K562 (cell line): ENCODE results near the gene PRKAG2. TPM values are rescaled to one million over a fixed set of nuclear protein-coding genes. Genes with fewer than 3 reads are reported as not detected.
A peak's percentile ranks its signal among the peaks of the same experiment; 100 is the strongest.

Experiments used
- ATAC-seq: fragments of 200-7000 bp; cut with Tn5 transposase; 3 replicates; pipeline ENCODE4 v1.9.1; 2020; ENCODE audit warnings: moderate library complexity
- BruUV-seq: library from RNA; stranded (reverse); fragments of 400-500 nt; replicated peaks from 2 replicates; lab custom pipeline; 2021; lab: Mats Ljungman, UMichigan
- CTCF ChIA-PET: fragments of 300-600 bp; formaldehyde crosslinking; extraction: SDS; loops from one replicate; lab custom pipeline; 2021; ENCODE audit warnings: low intra/inter-chr PET ratio; lab: Yijun Ruan, JAX
- POLR2A ChIA-PET: fragments of 300-600, 350-650 bp; sonication (Branson Sonifier 250); formaldehyde crosslinking; extraction: SDS; loops from one replicate; lab custom pipeline; 2021; ENCODE audit warnings: antibody characterized with exemption, inconsistent platforms; lab: Yijun Ruan, JAX
- DNase-seq, 4 experiments: peaks; one replicate each; pipeline versions ENCODE4 v3.0.0 to v3.0.0-alpha.2; 2011 to 2018; ENCODE audit warnings: low spot score in 3 of 4, mixed read lengths in 3 of 4; ENCODE audit errors: extremely low read depth in 1 of 4
- FAIRE-seq: peaks from 2 replicates; lab custom pipeline; 2011; peaks lifted over from hg19 to GRCh38; lab: Jason Lieb, UNC
- H2AFZ ChIP-seq: 2 replicates; pipeline ENCODE4 v1.6.0; 2011; ENCODE audit warnings: low read depth, low read length, control low read depth, inconsistent platforms
- H3K27ac ChIP-seq: fragments of 200-600 bp; 3 replicates; pipeline ENCODE4 v1.8.0; 2011; ENCODE audit warnings: low read depth, mild to moderate bottlenecking, control low read depth, inconsistent platforms, low read length, moderate library complexity, mixed read lengths; ENCODE audit errors: extremely low read depth
- H3K27me3 ChIP-seq, 2 experiments: fragments of 300-600 bp in 1 of 2; 2 replicates in 1 of 2; 3 replicates in 1 of 2; pipeline versions ENCODE4 v1.6.0 to v1.8.0; 2011; ENCODE audit warnings: inconsistent platforms in 2 of 2, low read length in 2 of 2, mild to moderate bottlenecking in 1 of 2, mixed read lengths in 1 of 2, moderate library complexity in 1 of 2; ENCODE audit not compliant: control insufficient read depth in 2 of 2, insufficient read depth in 2 of 2
- H3K36me3 ChIP-seq: fragments of 300-600 bp; 3 replicates; pipeline ENCODE4 v1.8.0; 2011; ENCODE audit warnings: mild to moderate bottlenecking, low read length, inconsistent platforms; ENCODE audit not compliant: control insufficient read depth, insufficient read depth
- H3K4me1 ChIP-seq, 2 experiments: fragments of 200-600 bp in 1 of 2; replicated peaks in 1 of 2; 2 replicates in 1 of 2; 3 replicates in 1 of 2; pipeline versions ENCODE4 v1.5.1 to v1.8.0; 2011; ENCODE audit warnings: inconsistent platforms in 2 of 2, low read length in 2 of 2, mild to moderate bottlenecking in 1 of 2, mixed read lengths in 1 of 2, moderate library complexity in 1 of 2; ENCODE audit not compliant: control insufficient read depth in 2 of 2, insufficient read depth in 2 of 2
- H3K4me2 ChIP-seq: 2 replicates; pipeline ENCODE4 v1.6.1; 2011; ENCODE audit warnings: low read length, control low read depth, inconsistent platforms, mixed read lengths; ENCODE audit not compliant: insufficient read depth
- H3K4me3 ChIP-seq: fragments of 200-600 bp; sonication (generic), shearing (Covaris generic); 2 replicates; pipeline ENCODE4 v1.5.1; 2016; ENCODE audit warnings: control low read depth, inconsistent platforms
- H3K79me2 ChIP-seq: fragments of 200-600 bp; 3 replicates; pipeline ENCODE4 v1.8.0; 2011; ENCODE audit warnings: low read length, inconsistent platforms; ENCODE audit not compliant: control insufficient read depth, insufficient read depth
- H3K9ac ChIP-seq, 2 experiments: 2 replicates each; pipeline versions ENCODE4 v1.6.0 to v1.6.1; 2011; ENCODE audit warnings: low read depth in 2 of 2, low read length in 2 of 2, control low read depth in 1 of 2, inconsistent platforms in 1 of 2, mild to moderate bottlenecking in 1 of 2, mixed read lengths in 1 of 2; ENCODE audit not compliant: insufficient read depth in 1 of 2
- H3K9me1 ChIP-seq: one replicate; pipeline ENCODE4 v1.6.0; 2011; ENCODE audit warnings: inconsistent platforms, mild to moderate bottlenecking, low read length, moderate library complexity; ENCODE audit not compliant: control insufficient read depth, insufficient read depth
- H3K9me3 ChIP-seq: replicated peaks from 2 replicates; pipeline ENCODE4 v1.5.1; 2011; ENCODE audit warnings: low read depth, low read length, inconsistent platforms; ENCODE audit not compliant: control insufficient read depth, insufficient read depth
- H4K20me1 ChIP-seq: replicated peaks from 2 replicates; pipeline ENCODE4 v1.6.1; 2011; ENCODE audit warnings: low read length, inconsistent platforms, mixed read lengths; ENCODE audit not compliant: control insufficient read depth, insufficient read depth
- ARID4B ChIP-seq: sonication (generic); formaldehyde crosslinking; IDR thresholded peaks from 2 replicates; pipeline ENCODE4 v1.8.0; 2022; ENCODE audit warnings: mild to moderate bottlenecking, missing genetic modification reagents
- C11orf30 ChIP-seq: fragments of 450-650 bp; IDR thresholded peaks from 2 replicates; pipeline ENCODE4 v1.6.1; 2016; ENCODE audit warnings: low read depth, mild to moderate bottlenecking
- CREB3L1 ChIP-seq: fragments of 450-650 bp; IDR thresholded peaks from 2 replicates; pipeline ENCODE4 v1.6.1; 2014; ENCODE audit warnings: low read depth, mild to moderate bottlenecking, moderate library complexity, borderline replicate concordance
- DPF2 ChIP-seq: fragments of 450-650 bp; IDR thresholded peaks from 2 replicates; pipeline ENCODE4 v1.6.1; 2016
- EHMT2 ChIP-seq: fragments of 450-650 bp; IDR thresholded peaks from 2 replicates; pipeline ENCODE4 v1.6.1; 2018; ENCODE audit warnings: antibody characterized with exemption
- KAT7 ChIP-seq: sonication (generic); formaldehyde crosslinking; IDR thresholded peaks from 2 replicates; pipeline ENCODE4 v1.8.0; 2022; ENCODE audit warnings: missing genetic modification reagents, mild to moderate bottlenecking, borderline replicate concordance
- MAFG ChIP-seq: fragments of 450-650 bp; conservative IDR thresholded peaks from 2 replicates; pipeline ENCODE4 v1.6.1; 2016; ENCODE audit warnings: missing genetic modification characterization, missing compliant biosample characterization
- NFYB ChIP-seq: IDR thresholded peaks from 2 replicates; pipeline ENCODE4 v1.6.1; 2011; ENCODE audit warnings: mild to moderate bottlenecking, moderate library complexity; ENCODE audit not compliant: insufficient read length; ENCODE audit errors: extremely low read depth
- SPI1 ChIP-seq: IDR thresholded peaks from 2 replicates; pipeline ENCODE4 v1.6.1; 2011; ENCODE audit warnings: low read depth, low read length, control low read depth, borderline replicate concordance
- TCF15 ChIP-seq: fragments of 250-450 bp; sonication (Bioruptor Pico); IDR thresholded peaks from 2 replicates; pipeline ENCODE4 v1.8.0; 2022; ENCODE audit warnings: moderate library complexity, mild to moderate bottlenecking, inconsistent platforms
- ZBED1 ChIP-seq: IDR thresholded peaks from 2 replicates; pipeline ENCODE4 v1.6.1; 2014
- ZNF232 ChIP-seq: sonication (generic); formaldehyde crosslinking; IDR thresholded peaks from 2 replicates; pipeline ENCODE4 v1.8.0; 2022; ENCODE audit warnings: mild to moderate bottlenecking, missing genetic modification reagents
- ZNF282 ChIP-seq: sonication (generic); formaldehyde crosslinking; IDR thresholded peaks from 2 replicates; pipeline ENCODE4 v1.8.1; 2023; ENCODE audit warnings: missing genetic modification reagents
- ZNF316 ChIP-seq: fragments of 450-650 bp; IDR thresholded peaks from 2 replicates; pipeline ENCODE4 v1.6.1; 2016
- ZNF583 ChIP-seq: fragments of 250-450 bp; sonication (Bioruptor Pico); IDR thresholded peaks from 2 replicates; pipeline ENCODE4 v1.4.0; 2020
- ZNF644 ChIP-seq: fragments of 200-800 bp; sonication (Bioruptor generic); IDR thresholded peaks from 2 replicates; pipeline ENCODE4 v1.6.1; 2016; ENCODE audit warnings: low read depth, missing genetic modification characterization, missing compliant biosample characterization
- WGBS: fragments of 100-300 bp; shearing (Covaris generic); methylation state at CpG from one replicate; pipeline ENCODE4 v1.1.6; 2016; ENCODE audit warnings: low coverage, mixed read lengths; ENCODE audit not compliant: insufficient coverage; ENCODE audit errors: missing lambda C conversion rate; 5-methylcytosine and 5-hydroxymethylcytosine counted together
- in situ Hi-C: fragments of 300-500 bp; cut with MboI; formaldehyde crosslinking; loops from 4 replicates; pipeline ENCODE4 v1.15.0; 2018; ENCODE audit warnings: inconsistent platforms, mixed read lengths
- intact Hi-C: fragments of 100-400 bp; cut with micrococcal nuclease; formaldehyde crosslinking; loops from 2 replicates; pipeline ENCODE4 v1.14.2; 2022
- polyA plus RNA-seq, 8 experiments: library from polyadenylated mRNA; depleted of rRNA in 4 of 8; stranded (reverse) in 5 of 8; unstranded in 3 of 8; fragments of >200 nt; fragmentation: Nextera tagmentation in 2 of 8; fragmentation: Illumina TruSeq in 1 of 8; extraction: Ambion mirVana in 2 of 8; extraction: Trizol in 1 of 8; gene quantifications; 2 replicates each; pipeline versions ENCODE4 v1.2.1 to v1.2.3, GENCODE V29; 2011 to 2014; ENCODE audit warnings: inconsistent platforms in 1 of 8, missing spikeins in 1 of 8
- total RNA-seq, 7 experiments: library from RNA; depleted of rRNA in 6 of 7; stranded (reverse); fragments of >200 nt in 6 of 7; fragmentation: Illumina TruSeq in 2 of 7; extraction: Trizol in 2 of 7; gene quantifications; 2 replicates each; pipeline versions ENCODE4 v1.2.1 to v1.2.3, GENCODE V29; 2011 to 2021; ENCODE audit warnings: low replicate concordance in 1 of 7
- TF ChIP-seq, protein P1 (sequence below): sonication (generic); formaldehyde crosslinking; IDR thresholded peaks from 2 replicates; pipeline ENCODE4 v1.8.0; 2022; ENCODE audit warnings: mild to moderate bottlenecking, low read depth, missing genetic modification reagents

The PRKAG2 gene
- total and polyA plus RNA-seq, 9 of the 15 experiments (the other 6 are each of a cell fraction or from before 2014, with no cell fraction given), result 0.99 to 5.6 (median 3.3) TPM

- BruUV-seq, result no TSS peak
- Histone ChIP-seq H3K9me1 (no peaks in the 10 kb centered on the region), H3K4me3 (no peak overlapping the region), H3K4me1 (peaks cover 6 to 15% of the 10 kb centered on the region in 2 experiments; a peak in 3 of 5 replicates), H3K27ac (no peak overlapping the region), H3K9me3 (no peaks in the 10 kb centered on the region), H4K20me1 (peaks cover 16% of the 10 kb centered on the region), H3K36me3 (no peaks in the 10 kb centered on the region), H3K27me3 (peaks cover 47 to 52% of the 10 kb centered on the region in 2 experiments), H2AFZ (no peak overlapping the region), H3K4me2 (no peak overlapping the region), H3K79me2 (no peaks in the 10 kb centered on the region), H3K9ac (no peak overlapping the region)
- ATAC-seq (no peak), FAIRE-seq (no peak), DNase-seq (no peak)
- intact Hi-C loops (loop anchor here (5.0 to 10.0 kb wide), 3 partner anchors 112 to 265 kb away; partner anchors contain the start of gene RHEB), in situ Hi-C loops (no loop called here)
- ChIA-PET CTCF (no interaction called here), POLR2A (interaction anchor here (1.5 kb wide), 1 partner anchor 10 kb away, joined by 6 read pairs; no protein-coding TSS in a partner anchor)
- 12% methylated on average over 8 of the region's 8 CpGs for WGBS
- TF ChIP-seq MAFG (tag) (0 out of 2 replicates have a peak, but pooled peaks have one; percentile 18), ZNF316 (peak; percentile 61), ZNF644 (no peak), ZBED1 (no peak), KAT7 (CRISPR knock-in tag) (no peak), TCF15 (CRISPR knock-in tag) (no peak), ZNF583 (CRISPR knock-in tag) (no peak), C11orf30 (peak; percentile 32; the same call in 1 of the 2 replicates), NFYB (no peak), SPI1 (no peak), DPF2 (no peak), ARID4B (no peak), ZNF232 (CRISPR knock-in tag) (no peak), EHMT2 (no peak), ZNF282 (CRISPR knock-in tag) (no peak), CREB3L1 (no peak)
- TF ChIP-seq, protein P1, sequence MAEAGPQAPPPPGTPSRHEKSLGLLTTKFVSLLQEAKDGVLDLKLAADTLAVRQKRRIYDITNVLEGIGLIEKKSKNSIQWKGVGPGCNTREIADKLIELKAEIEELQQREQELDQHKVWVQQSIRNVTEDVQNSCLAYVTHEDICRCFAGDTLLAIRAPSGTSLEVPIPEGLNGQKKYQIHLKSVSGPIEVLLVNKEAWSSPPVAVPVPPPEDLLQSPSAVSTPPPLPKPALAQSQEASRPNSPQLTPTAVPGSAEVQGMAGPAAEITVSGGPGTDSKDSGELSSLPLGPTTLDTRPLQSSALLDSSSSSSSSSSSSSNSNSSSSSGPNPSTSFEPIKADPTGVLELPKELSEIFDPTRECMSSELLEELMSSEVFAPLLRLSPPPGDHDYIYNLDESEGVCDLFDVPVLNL (CRISPR knock-in tag), result no peak
Observed at GRCh38 chr7:151629713-151630272, 247.1 kb downstream of the PRKAG2 start.
